GM21737 (cell line): ENCODE results near the gene SMIM38.
"Not testable (repeated sequence)": the region's sequence is repeated elsewhere in the genome, so short reads cannot be mapped to it uniquely, and the experiment has no call there.

ENCODE experiments used
- ATAC-seq: cut with Tn5 transposase; IDR thresholded peaks from one replicate; pipeline ENCODE4 v1.9.1; 2021; ENCODE audit warnings: mild to moderate bottlenecking, moderate library complexity; ENCODE audit not compliant: unreplicated experiment

SMIM38 gene

GRCh38 chr11:69121621-69122325 is 34.0 kb upstream of the SMIM38 start:
- no peak for ATAC-seq

DNA sequence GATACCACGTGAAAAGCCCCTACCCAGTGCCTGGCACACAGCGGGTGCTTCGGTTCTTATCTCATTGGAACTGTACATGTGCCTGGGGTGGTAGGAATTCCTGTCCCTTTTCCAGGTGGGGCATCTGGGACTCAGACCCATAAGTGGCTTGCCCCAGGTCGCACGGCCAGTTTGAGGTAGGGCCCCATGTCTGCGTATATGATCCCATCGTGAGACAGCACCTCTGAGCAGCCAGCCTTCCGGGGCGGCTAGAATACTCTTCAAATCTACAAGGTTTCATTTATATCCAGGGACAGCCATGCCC is 33.5 kb upstream of the SMIM38 start:
- no peak for ATAC-seq

DNA sequence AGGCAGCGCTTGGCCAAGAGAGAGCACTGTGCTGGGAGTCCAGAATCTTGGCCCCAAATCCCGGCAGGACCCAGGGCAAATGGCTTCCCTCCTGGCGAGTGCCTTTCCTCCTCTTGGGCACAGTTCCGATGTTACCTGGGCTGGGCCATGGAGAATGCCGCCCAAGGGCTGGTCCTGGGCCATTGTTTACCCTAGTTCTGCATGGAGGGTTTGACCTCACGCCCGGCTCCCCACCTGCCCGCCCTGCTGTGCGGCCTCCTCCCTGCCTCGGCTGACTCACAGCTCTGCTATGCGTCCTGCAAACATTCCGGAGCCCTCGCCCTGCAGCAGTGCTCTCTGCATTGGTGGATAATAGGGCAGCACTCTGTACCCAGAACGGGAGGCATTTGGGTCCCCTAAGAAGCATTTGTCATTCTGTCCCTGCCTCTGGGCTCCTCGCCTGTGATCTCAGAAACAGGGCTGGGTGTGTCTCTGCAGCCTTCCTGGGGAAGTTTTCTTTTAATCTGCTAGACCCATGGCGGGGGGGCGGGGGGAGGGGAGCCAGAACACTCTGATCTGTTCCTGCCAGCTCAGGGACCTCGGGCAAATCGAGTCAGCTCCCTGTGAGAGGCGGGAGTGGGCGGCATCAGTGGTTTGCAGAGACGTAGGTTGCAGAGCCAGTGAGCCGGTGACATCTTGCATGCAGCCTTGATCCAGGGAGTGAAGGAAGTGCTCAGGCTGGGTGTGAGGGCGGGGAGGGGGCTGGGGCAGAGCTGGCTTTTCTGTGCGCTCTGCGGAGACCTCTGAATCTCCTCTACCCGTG is 32.9 kb upstream of the SMIM38 start:
- no peak for ATAC-seq

GRCh38 chr11:69123593-69124545 is 31.9 kb upstream of the SMIM38 start:
- no peak for ATAC-seq

- no peak for ATAC-seq
Observed at GRCh38 chr11:69125861-69126260, 29.9 kb upstream of the SMIM38 start.

- ATAC-seq, result no peak
Observed at GRCh38 chr11:69126286-69126685, 29.4 kb upstream of the SMIM38 start.

- ATAC-seq, result no peak
Observed at GRCh38 chr11:69127081-69127850, 28.5 kb upstream of the SMIM38 start.

- no peak for ATAC-seq
Observed at GRCh38 chr11:69127884-69128283, 27.9 kb upstream of the SMIM38 start.

DNA sequence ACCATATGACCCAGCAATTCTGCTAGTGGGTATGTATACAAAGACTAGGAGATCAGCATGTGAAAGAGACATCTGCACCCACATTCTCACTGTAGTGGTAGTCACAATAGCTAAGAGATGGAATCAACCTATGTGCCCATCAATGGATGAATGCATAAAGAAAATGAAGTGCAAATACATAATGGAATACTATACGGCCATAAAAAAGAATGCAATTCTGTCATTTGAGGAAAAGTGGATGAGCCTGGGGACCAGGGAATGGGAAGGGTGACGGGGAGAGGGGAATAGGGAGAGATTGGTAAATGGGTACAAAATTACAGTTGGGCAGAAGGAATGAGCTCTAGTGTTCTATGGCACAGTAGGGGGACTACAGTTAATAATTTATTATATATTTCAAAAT is 26.7 kb upstream of the SMIM38 start:
- ATAC-seq, result no peak

- no peak for ATAC-seq
Observed at GRCh38 chr11:69129647-69130046, 26.1 kb upstream of the SMIM38 start.

- ATAC-seq, result no peak
Observed at GRCh38 chr11:69130654-69131053, 25.1 kb upstream of the SMIM38 start.

DNA sequence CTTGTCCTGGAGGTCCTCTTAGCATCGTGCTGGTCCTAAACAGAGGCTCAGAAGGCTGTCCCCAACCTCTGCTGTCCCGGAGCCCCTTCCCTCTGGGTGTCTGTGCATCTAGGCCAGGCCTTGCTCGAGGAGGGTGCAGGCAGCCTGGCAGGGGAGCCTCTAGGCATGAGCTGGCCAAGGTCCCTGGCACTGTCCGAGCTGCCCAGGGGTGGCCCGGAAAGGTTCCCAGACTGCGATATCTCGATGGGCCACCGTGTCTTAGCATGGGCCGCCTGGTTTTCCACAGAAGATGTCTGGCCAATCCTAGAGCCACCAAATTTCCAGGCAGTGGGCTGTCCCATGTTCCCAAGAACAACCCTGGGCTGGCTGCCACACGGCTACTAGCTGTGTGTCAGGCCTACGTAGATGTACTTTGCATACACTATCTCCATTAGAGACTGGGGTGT is 24.6 kb upstream of the SMIM38 start:
- no peak for ATAC-seq

DNA sequence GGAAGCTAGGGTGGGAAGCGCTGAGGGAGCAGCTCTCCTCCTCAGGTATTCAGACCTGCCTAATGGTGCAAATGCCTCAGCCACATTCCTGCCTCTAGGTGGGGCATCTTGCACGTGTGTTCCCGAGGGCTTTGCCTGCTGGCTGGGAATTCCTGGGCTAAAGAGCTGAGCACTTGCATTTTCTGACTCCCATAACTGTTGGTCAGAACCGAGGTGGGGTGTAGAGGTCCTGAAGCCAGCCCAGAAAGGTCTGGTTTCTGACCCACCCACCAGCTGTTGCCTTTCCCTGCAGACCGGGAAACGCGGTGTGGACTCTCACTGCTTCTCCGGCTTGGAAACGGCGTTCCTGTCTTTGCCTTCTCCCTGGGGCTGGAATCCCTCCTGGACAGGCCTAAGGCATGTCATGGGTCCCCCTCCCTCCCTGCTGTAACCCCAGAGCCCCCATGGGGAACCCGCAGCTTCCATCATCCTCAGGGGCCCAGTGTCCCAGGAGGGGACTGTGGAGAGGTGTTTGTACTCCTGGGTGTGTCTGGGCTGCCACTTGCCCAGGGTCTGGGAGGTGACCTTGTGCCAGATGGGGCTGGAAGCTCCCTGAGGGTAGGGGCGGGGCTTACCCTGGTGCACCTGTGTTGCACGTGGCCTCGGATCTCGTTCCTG is 24.0 kb upstream of the SMIM38 start:
- ATAC-seq, result no peak

DNA sequence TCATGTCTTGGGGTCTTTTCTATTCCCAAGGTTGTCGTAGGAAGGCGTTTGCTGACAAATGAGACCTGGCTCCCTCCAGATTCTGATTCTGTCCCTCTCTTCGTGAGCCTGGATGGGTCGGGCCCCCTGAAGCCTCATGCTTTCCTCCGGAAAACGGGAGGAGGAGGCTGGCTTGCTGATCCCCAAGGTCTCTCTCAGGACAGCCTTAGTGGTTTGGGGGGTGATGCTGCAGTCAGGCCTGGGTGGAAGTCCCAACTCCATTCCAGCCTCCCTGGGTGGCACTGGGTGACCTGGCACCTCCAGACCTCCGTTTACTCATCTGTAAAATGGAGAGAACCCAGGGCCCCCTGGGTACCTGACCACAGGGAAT is 23.4 kb upstream of the SMIM38 start:
- no peak for ATAC-seq

DNA sequence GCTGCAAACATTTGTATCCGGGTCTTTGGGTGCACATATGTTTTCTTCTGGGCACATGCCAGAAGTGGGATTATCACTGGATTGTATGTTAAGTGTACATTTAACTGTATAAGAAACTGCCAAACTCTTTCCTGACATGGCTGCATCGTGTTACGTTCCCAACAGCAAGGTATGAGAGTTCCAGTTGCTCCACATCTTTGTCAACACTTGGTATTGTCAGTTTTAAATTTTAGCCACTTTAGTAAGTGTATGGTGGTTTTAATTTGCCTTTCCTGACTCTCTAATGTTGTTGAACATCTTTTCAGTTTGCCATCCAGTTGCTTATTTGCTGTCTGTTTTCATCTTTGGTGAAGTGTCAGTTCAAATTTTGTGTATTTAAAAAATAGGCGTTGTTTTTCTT is 22.5 kb upstream of the SMIM38 start:
- no peak for ATAC-seq

- ATAC-seq, result not testable (repeated sequence)
Observed at GRCh38 chr11:69134182-69134581, 21.6 kb upstream of the SMIM38 start.

DNA sequence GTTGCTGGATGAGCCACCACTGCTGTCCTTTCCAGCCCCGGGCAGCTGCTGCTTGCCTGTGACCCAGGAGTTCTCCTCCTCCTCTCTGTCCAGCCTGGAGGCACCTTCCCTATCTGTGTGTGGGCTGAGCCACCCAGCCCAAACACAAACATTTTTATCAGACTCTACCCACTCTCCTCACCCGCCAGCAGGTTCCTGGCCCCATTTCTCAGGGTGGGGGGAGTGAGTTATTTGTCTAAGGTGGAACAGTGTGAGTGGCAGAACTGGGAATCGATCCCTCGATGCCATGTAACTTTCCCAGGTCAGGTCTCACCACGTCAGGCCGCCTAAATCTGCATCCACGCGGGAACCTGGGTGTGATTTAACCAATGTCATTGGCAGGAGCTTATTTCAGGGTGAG is 20.8 kb upstream of the SMIM38 start:
- no peak for ATAC-seq

DNA sequence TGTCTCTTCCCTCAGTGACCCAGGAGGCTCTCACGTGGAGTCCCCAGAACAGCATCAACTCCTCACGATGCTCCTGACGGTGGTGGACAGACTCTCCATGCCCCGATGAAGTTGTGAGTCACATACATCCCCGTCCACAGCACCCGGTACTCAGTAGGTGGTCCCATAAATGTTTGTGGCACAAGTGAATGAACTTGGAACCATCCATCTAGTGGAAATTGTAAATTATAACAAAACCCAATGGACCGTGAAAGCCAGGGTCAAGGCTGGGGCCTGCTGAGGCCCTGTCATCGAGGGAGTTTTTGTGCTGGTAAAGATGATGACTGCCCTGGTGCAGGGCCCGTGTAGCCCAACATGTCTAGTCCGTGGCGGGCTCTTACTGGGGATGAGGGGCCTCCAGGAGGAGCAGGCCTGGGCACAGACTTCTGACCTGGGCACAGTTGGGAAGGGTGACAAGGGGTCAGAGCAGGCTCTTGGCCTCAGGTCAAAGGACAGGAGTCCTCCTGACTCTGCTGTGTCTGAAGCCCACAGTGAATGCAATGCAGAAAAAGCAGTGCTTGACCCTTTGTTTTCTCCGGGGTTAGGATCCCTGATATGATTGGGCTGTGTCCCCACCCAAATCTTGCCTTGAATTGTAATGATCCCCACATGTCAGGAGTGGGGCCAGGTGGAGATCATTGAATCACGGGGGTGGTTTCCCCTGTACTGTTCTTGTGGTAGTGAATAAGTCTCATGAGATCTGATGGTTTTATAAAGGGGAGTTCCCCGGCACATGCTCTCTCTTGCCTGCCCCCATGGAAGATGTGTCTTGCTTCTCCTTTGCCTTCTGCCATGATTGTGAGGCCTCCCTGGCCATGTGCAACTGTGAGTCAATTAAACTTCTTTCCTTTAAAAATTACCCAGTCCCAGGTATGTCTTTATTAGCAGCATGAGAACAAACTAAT is 20.0 kb upstream of the SMIM38 start:
- no peak for ATAC-seq

DNA sequence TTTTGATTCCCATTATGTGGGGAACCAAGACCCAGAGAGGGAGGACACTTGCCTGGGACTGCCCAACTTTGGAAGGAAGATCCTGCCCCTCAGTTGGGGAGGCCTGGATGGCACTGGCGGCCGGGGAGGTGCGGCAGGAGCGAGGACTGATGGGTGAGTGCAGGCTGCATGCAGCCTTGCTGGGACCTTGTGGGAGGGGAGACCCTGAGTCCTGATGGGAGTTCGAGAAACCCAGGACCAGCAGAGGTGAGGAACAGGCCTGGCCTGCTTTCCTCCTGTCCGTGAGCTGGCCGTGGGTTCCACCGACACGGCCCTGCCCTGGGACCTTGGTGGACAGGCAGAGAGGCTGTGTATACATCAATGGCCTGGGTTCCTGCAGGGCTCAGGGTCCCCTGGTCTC is 19.3 kb upstream of the SMIM38 start:
- no peak for ATAC-seq
